HG03159 (cell line): Measurements from ENCODE around the gene ANKRD17.
A peak's percentile ranks its signal among the peaks of the same experiment; 100 is the strongest.

ENCODE experiments used
- ATAC-seq: cut with Tn5 transposase; IDR thresholded peaks from one replicate; pipeline ENCODE4 v1.9.1; 2021; ENCODE audit warnings: mild to moderate bottlenecking, moderate library complexity; ENCODE audit not compliant: unreplicated experiment

Gene ANKRD17

DNA sequence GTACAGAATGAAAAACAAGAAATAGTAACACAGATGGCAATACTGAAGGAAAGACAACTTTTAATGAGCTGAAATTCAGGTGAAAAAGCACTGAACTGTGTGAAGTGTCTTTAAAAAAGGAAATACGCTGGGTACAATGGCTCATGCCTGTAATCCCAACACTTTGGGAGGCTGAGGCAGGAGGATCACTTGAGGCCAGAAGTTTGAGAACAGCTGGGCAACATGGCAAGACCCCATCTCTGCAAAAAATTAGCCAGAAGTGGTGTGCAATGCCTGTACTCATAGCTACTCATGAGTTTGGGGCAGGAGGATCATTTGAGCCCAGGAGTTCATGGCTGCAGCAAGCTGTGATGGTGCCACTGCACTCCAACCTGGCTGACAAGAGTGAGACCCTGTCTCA, 129.3 kb downstream of the ANKRD17 start:
- no peak for ATAC-seq

DNA sequence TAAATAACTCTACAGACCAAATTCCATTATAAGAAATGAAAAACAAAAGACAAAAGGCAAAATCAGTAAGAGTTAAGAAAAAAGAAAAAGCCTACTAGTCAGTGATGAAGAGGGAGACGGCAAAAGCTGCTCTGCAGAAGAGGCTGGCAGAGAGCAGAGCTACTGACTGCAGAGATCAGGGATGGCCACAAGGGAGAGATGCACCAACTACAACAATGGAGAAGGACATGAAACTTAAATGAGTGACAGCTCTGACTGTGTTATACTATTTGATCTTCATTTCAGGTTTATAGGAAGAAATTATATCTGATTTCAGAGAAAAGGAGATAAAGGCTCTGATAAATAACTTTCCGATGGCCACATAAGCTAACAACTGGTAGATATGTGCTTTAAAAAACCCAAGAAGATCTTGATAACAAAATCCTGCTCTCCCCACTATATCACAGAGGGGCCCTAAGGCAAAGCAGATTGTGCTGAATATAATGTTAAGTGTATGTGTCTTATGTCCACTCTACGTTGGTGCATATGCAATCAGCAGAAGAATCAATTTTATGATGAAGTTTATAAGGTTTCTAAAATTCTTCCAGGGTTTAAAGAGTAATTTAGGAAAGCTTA, 130.7 kb downstream of the ANKRD17 start:
- peak; percentile 68 for ATAC-seq

DNA sequence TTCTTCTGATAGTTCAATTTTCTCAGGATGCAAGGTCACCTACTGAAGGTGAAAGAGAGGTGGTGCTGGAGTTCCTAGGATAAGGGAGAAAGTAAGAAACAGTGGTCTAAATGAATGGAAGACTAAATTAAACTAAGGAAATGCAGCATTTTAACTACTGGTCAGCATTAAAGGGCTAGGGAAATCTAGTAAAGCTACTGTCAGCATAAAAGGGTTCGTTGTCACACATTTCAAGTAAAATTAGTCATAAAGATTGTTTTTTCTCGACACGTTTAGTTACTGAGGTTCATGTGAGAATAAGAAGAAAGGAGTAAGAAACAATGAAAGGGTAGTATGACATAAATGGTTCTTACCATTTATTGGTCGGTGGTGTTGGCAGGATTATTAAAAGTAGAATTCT, 149.1 kb downstream of the ANKRD17 start:
- ATAC-seq, result no peak

GRCh38 chr4:73104695-73105094, 153.9 kb downstream of the ANKRD17 start:
- no peak for ATAC-seq

GRCh38 chr4:73103799-73104503, 154.6 kb downstream of the ANKRD17 start:
- no peak for ATAC-seq

DNA sequence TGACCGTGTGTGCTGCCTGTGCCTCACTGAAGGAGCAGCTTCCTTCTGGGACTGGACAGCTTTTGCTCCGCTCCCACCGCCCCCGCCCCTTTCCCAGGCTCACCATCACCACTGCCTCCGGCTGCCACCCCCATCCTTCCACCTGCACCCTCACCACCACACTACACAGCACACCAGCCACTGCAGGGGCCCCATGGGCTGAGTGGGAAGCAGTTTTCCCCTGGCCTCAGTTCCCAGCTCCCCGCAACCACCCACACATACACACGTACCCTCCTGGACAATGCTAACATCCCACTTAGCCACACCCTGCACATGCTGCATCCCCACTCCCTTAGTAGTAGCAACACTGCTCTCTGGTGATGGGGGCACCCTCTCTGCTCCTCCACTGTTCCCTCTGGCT, 159.5 kb downstream of the ANKRD17 start:
- ATAC-seq, result no peak

DNA sequence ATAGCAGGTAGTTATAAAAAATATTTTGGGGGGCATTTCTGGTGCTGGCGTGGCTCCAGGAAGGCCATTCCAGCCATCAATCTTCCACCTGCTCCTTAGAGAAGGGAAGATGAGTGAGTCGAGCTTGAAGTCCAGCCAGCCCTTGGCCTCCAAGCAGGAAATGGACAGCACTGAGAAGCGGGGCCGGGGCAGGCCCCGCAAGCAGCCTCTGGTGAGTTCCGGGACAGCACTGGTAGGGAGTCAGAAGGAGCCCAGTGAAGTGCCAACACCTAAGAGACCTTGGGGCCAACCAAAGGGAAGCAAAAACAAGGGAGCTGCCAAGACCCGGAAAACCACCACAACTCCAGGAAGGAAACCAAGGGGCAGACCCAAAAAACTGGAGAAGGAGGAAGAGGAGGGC, 159.9 kb downstream of the ANKRD17 start:
- ATAC-seq, result no peak

- ATAC-seq, result no peak
These were observed 160.6 kb downstream of the ANKRD17 start for GRCh38 chr4:73098016-73098415.

DNA sequence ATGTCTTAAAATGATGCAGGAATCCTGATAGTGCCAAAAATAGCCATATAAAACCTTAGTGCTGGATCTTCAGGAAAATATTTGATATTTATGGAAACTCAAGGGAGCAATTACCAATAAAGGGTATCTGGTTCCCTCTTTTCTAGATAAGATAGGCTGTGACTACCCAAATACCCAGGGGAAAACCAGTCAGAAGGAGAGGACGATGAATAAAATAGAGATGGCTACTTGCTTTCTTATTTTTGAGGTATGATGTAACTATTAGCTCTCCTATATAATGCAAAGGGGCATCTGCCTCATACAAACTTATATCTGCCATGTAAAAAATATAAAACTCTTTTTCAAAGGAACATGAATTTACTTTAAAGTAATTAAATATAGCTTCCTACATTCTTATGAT, 165.7 kb downstream of the ANKRD17 start:
- ATAC-seq, result no peak

GRCh38 chr4:73090738-73091137, 167.9 kb downstream of the ANKRD17 start:
- no peak for ATAC-seq

GRCh38 chr4:73087871-73088270, 170.7 kb downstream of the ANKRD17 start:
- no peak for ATAC-seq

DNA sequence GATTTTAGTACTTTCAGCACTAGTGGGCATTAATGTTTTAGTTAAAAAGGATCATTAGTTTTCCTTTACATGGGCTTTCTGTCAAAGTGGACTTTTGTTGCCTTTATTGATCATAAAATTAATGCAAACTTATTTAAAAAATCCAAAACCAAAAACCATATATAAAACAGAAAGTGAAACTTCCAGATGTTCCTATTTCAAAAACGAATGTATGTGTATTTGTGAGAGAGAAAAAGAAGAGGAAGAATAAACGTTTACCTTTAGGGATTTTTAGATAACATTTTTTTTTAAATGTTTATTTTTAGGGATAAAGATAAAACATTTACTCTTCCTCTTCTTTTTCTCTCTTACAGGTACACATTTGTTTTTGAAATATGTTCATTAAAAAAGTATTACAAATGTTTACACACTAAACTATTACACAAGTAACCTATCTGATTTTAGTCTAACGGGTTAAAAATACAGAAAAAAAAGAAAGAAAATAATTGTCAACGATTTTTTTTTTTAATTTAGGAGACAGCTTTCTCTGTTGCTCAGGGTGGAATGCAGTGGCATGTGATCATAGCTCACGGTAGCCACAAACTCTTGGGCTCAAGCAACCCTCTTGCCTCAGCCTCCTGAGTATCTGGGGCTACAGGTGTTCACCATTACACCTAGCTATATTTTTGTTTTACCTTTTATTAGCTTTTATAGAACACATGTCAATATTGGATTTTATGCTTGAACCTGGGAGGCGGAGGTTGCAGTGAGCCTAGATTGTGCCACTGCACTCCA, 172.3 kb downstream of the ANKRD17 start:
- ATAC-seq, result no peak

- no peak for ATAC-seq
These were observed 177.8 kb downstream of the ANKRD17 start for GRCh38 chr4:73080789-73081188.

DNA sequence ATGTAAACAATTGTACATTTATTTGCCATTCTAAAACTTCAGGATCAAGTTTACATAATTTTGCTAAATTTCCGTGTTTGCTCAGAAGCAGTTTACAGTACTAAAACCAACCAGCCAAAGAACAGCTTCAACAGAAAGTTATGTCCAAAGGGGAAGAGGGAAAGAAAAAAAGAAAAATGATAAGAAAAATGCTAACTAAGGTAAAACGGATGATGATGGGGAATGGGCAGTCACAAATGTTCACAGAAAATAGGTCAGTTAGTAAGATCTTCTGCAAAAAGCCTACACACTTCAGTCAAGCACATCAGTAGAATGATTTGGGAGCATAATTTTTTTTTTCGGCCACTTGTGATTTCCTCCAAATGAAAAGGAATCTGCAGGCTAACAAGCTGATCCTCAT, 182.8 kb downstream of the ANKRD17 start:
- ATAC-seq, result no peak

DNA sequence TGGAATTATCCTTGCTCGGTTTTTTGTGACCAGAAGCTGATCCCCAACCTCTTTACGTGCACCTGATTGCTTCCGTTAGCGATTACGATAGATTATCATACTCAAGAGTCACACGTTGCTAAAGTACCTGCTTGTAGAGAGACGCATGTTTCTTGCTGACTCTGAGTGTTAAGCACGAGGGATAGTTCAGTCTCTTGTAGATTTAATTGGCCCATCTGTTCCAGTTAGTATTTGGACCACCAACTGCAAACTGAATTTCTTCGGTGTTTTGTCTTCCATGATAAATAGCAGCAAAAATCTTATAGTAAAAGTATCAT, 188.6 kb downstream of the ANKRD17 start:
- peak; percentile 10 for ATAC-seq

GRCh38 chr4:73069338-73070073, 189.1 kb downstream of the ANKRD17 start, which contains the start of gene COX18:
Gene COX18, minus strand, starts transcription at chr4:73069716. Its CDS starts 67 bp downstream, at chr4:73069649.
- ATAC-seq, result peak; percentile 83

- ATAC-seq, result peak; percentile 1
These were observed 189.9 kb downstream of the ANKRD17 start for GRCh38 chr4:73068491-73069337.

GRCh38 chr4:73067971-73068394, 190.6 kb downstream of the ANKRD17 start:
- no peak for ATAC-seq

DNA sequence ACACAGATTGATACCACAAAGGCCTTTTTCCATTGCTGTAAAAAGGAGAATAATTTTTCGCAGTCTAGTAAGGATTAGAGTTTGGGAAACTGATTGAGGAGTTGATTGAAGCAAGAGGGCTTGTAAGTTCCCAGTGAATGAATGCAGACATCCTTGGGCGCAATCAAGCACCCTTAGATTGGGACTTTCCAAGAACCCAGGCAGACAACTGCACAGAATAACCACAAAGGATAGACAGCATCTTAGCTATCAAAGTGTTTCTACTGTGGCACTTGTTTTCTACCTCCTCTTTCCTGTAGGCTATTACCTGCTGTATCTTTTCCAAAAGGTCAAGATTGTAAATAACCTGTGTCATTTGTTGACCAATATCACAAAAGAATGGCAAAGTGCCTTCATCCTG, 191.7 kb downstream of the ANKRD17 start:
- ATAC-seq, result no peak

DNA sequence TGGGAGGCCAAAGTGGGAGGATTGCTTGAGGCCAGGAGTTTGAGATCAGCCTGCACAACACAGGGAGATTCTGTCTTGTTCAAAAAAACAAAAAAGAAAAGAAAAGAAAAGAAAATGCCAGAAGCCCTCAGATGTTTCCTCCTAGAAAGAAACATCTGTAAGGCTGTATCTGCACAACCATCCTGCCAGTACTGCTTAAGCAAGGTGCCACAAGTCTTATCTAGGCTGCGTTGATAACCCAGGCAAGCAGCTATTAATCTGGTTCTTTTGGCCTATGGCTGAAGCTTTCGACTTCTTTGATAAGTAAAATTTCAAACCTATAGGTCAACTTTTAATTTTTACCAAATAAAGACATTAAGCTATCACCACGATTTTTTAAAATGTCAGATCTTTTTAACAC, 192.2 kb downstream of the ANKRD17 start:
- no peak for ATAC-seq
